GM18870 (cell line): ENCODE measurements around the gene HTRA2.
"Not testable (repeated sequence)": the region's sequence is repeated elsewhere in the genome, so short reads cannot be mapped to it uniquely, and the experiment has no call there.

ENCODE experiments used
- ATAC-seq: cut with Tn5 transposase; IDR thresholded peaks from one replicate; pipeline ENCODE4 v1.9.1; 2021; ENCODE audit warnings: moderate library complexity; ENCODE audit not compliant: unreplicated experiment

The HTRA2 gene

DNA sequence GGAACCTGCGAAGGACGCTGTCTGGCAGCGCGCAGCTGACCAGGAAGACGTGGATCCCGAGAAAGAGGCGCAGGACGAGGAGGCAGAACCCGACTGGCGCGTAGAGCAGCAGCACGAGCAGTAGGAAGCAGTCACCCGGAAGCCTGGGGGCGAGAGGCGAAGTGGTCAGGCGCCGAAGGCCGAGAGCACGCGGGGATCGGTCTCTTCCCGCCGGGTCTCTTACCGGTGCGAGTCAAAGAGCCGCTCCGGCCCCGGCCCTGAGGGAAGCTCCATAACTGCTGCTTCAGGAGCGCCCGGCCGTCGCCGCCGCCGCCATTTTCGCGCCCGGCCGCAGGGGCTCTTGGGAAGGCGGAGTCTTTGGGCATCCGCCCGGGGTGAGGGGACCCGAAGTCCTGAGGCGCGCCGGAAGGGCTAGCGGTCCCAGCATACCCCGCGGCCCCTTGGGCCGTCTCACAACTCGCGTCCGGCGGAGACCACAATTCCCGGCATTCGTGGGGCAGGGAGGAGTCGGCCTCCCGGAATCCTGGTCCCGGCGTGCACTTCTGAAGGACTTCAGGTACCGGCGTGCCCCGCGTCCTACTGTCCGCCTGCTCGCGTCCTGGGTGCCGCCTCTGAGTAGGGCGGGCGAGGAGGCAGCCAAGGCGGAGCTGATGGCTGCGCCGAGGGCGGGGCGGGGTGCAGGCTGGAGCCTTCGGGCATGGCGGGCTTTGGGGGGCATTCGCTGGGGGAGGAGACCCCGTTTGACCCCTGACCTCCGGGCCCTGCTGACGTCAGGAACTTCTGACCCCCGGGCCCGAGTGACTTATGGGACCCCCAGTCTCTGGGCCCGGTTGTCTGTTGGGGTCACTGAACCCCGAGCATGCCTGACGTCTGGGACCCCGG, at the start of gene HTRA2, which contains the start of gene AUP1:
Gene HTRA2, plus strand, starts transcription at position 577 of the 882 bp plus-strand sequence. Its CDS starts 74 bp downstream, at position 651.
Gene AUP1, minus strand, starts transcription at position 350 of the 882 bp plus-strand sequence. Its CDS starts 77 bp downstream, at position 273.
- ATAC-seq, result peak; percentile 76

DNA sequence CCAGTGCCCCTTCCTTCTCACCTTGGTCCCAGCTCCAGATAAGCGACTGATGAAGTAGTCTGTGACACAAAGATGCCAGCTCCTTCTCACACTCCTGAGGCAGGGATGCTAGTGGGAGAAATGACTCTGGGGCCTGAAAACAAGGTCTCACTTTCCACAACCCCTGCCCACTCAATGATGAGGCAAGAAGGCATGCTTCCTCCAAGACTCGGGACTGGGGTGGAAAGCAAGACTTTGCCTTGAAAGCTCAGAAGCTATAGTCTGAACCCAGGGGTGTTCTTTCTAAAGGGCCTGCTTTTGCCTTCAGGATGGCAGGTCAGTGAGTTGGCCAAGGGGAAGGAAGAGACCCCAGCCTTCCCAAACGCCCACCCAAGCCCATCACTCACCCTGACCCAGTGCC, 48.3 kb upstream of the HTRA2 start:
- no peak for ATAC-seq

DNA sequence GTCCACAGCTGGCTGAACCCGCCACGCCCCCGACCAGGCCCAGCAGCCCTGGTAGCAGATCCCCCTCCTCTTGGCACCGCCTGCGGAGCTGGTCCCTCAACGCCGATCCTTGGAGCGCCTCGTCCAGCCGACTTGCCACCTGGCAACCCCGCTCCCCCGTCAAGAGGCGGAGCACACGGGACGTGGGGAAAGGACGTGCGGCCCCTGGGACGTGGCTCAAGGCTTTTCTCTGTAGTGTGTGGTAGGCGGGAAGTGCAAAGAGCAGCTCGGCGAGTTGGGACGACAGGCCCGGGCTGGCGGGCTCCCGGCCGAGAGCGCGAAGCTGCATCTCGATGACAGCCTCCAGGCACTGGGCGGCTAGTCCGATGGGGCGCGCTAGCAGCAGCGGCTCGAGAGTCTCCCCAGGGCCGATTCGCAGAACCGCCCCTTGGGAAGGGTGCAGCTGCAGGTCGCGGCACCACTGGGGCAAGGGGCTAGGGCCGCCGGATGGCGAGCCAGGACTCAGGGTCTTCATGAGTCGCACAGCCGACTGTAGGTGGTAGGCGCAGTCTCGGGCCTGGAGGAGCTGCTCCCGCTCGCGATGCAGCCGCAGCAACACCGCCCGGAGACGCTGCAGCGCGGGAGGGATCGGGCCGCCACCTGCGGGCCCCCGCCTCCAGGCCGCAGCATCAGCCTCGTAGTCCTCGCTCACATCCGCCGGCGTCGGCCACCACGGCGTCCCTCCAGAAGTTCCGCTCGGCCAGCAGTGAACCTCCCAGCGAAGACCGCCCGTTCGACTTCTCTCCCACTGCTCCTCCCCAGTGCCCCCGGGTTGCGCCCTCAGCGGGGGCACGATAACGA, 47.6 kb upstream of the HTRA2 start:
- ATAC-seq, result peak; percentile 33

DNA sequence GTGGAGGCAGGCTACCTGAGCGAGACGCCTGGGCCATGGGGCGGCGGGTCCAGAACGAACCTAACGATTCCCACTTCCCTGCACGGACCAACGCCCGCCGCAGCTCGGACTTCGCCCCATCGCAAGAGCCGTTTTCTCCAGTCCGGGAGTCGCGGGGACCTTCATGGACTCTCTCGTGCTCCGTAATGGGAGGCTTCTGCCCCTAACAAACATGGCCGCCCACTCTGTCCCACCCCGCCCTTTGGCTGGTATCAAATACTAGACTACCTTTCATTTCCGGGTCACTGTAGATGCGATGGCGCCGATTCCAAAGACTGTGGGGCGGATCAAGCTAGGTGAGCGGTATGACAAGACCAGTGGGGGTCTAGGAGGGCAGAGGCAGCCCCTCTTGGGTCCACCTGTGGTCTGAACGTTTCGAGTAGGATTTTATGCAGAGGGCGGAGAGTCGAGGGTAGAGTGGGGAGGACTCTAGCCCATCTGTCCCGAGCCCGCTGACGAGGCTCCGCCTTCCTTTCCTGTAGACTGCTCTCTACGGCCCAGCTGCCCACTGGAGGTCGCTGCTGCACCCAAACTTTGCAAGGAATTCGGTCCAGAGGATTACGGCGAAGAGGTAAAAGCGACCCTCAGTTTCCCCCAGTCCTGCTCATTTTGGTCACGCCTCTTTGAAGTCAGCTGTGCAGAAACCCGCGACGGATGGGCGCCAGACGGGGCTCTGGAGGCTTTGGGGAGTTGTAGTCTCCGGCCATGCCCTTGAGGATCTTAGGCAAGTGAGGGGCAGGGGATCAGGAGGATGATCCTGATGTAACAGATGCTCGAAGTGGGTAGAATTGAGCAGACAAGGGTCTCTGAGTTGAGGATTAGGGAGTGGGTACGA, 46.7 kb upstream of the HTRA2 start, which contains the start of the genes CCDC142 and TTC31:
Gene CCDC142, minus strand, starts transcription at position 198 of the 874 bp plus-strand sequence. Its CDS starts 161 bp downstream, at position 37.
Gene TTC31, plus strand, starts transcription at position 281 of the 874 bp plus-strand sequence. Its CDS starts 15 bp downstream, at position 296.
- ATAC-seq, result peak; percentile 91

DNA sequence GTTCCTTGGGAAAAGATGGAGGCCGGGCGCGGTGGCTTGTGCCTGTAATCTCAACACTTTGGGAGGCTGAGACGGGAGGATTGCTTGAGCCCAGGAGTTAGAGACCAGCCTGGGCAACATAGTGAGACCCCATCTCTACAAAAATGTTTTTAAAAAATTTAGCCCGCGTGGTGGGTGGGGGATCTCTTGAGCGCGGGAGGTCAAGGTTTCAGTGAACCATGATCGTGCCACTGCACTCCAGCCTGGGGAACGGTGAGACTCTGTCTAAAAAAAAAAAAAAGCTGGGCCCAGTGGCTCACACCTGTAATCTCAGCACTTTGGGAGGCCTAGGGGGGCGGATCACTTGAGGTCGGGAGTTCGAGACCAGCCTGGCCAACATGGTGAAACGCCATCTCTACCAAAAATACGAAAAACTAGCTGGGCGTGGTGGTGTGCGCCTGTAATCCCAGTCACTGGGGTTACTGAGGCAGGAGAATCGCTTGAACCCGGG, 46.0 kb upstream of the HTRA2 start:
- ATAC-seq, result not testable (repeated sequence)

DNA sequence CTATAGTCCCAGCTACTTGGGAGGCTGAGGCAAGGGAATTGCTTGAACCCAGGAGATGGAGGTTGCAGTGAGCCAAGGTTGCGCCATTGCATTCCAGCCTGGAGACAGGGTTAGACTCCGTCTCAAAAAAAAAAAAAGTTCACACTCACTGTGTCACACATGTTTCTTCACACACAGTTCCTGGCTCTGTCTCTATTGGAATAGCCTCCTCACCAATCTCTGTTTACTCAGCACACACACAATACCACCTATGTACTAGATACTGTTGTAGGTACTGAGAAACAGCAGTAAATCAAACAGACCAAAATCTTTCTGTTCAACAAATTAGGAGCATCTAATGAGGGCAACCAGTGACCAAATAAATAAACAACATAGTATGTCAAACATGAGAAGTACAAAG, 43.6 kb upstream of the HTRA2 start:
- ATAC-seq, result no peak

DNA sequence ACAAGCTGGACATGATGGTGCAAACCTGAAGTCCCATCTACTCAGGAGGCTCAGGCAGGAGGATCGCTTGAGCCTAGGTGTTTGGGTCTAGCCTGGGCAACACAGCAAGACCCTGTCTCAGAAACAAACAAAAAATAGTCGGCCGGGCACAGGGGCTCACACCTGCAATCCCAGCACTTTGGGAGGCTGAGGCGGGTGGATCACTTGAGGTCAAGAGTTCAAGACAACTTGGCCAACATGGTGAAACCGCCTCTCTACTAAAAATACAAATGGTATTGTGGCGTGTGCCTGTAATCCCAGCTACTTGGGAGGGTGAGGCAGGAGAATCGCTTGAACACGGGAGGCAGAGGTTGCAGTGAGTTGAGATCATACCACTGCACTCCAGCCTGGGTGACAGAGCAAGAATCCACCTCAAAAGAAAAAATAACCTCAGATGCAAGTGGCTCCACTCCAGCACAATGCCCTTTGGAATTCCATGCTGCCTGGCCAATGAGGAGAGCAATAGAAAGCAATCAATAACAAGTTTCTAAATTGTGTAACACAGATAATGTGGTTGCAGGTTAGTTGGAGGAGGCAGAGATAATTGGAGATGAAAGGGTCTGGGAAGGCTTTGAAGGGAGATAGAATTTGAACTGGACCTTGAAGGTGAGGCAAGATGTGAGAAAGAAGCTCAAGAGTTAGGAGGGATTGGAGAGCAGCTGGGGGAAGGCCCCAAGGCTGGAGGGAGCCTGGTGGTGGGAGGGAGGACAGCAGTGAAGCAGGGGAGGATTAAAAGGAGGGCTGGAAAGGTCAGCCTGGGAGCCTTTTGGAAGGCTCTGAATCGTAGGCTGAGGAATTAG, 40.9 kb upstream of the HTRA2 start:
- no peak for ATAC-seq

DNA sequence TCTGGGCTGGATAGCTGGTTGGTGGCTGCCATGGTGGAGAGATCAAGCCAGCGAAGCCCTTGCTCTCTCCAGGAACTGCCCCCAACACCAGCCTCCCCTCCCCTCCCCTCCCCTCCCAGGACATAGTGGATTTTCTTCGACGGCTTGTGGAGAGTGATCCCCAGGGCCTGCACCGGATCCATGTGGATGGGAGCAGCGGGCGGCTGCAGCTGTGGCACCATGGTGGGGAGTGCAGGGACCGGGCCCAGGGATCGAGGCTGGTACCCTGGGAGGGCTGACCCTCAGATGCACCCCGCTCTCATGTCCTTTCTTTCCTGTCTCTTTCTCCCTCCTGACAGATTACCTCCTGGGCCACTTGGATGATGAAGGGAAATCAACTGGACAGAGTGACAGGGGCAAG, 39.8 kb upstream of the HTRA2 start:
- ATAC-seq, result no peak

DNA sequence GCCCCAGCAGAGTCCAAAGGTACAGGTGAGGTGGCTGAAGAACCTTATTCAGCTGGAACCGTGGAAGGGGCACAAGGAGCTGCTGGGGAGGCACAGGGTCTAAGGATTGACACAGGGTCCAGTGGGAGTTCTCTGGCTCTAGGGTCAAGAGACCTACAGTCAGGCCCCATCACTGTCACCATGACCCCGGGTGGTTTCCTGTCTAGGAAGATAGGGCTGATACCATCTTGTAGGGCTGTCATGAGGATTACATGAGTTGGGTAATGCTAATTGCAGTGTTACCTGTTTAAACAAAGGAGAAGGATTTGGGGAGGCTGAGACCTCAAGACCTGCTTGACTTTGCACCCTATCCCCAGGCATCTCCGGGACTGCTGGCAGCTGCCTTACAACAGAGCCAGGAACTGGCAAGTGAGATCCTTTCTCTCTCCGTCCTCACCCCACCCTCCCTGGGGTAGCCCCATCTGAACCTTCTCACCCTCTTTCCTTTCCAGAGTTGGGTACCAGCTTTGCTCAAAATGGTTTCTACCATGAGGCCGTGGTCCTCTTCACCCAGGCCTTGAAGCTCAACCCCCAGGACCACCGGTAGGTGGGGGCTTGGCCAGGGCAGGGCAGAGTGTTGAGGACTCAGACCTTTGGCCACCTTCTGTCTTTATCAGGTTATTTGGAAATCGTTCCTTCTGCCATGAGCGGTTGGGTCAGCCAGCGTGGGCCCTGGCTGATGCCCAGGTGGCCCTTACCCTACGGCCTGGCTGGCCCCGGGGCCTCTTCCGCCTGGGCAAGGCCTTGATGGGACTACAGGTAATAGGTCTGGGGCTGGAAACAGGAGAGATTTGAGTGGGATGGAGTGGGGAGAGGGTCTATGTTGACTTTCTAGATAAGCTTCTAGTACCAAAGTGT, 37.8 kb upstream of the HTRA2 start:
- ATAC-seq, result no peak

DNA sequence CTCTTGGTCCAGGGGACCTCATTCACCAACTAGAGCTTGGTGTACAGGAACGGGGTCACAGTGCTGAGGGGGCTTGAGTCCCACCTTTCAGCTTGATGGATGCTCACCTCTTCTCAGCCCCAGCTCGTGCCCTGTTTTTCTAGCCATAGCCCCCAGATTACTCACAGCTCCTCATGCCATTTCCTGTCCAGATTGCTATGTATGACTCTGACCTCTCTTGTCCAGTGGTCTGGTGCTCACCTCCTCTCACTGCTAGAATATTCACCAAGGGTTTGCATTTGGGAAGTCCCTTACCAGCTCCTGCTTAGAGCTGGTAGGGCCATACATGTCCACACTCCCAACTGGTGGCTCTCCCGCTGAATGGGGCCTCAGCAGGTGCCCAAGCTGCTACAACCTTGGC, 36.2 kb upstream of the HTRA2 start:
- ATAC-seq, result no peak

DNA sequence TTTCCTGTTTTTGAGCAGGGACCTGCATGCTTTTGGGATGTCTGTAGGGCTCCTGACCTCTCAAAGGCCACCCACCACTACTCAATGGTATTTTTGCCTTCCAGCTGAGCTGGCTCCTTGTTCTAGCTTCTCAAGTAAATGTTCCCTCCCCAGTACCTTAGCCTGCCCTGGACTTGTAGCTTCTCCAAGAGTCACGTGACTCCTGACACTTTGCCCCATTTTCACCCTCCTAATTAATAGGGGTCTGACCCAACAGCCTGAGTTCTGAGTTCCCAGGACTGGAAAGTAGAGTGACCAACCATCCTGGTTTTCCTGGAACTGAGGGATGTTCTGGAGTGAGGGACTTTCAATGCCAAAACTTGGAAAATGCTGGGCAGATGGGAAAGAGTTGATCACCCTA, 34.3 kb upstream of the HTRA2 start:
- no peak for ATAC-seq

DNA sequence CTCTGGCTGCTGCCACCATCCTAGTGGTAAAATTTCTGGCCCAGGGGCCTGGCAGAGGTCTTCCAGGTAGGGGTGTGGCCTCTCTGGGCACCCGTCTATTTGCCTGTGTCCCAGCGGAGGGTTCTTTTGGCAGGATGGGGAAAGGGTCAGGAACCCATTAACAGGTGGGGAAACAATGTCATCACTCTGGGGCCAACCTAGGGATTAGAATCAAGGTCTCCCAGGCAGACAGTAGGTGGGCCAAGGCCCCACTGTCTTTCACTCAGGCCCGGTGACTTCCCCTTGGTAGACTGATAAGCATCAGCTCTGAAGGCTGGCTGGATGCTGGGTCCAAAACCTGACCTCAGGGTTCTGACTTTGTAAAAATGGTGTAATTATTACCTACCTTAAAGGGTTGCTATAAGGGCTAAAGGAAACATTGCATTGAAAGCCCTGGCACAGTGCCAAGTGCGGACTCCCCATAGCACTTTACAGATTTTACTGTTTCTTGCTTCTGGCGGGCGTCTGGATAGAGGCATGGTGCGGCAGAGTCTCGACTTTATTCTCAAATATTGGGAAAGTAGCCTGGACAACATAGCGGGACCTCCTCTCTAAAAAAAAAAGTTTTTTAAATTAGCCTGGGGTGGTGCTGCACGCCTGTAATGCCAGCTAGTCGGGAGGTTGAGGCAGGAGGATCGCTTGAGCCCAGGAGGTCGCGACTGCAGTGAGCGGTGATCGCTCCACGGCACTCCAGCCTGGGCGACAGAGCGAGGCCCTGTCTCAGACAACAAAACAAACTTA, 32.5 kb upstream of the HTRA2 start:
- no peak for ATAC-seq

DNA sequence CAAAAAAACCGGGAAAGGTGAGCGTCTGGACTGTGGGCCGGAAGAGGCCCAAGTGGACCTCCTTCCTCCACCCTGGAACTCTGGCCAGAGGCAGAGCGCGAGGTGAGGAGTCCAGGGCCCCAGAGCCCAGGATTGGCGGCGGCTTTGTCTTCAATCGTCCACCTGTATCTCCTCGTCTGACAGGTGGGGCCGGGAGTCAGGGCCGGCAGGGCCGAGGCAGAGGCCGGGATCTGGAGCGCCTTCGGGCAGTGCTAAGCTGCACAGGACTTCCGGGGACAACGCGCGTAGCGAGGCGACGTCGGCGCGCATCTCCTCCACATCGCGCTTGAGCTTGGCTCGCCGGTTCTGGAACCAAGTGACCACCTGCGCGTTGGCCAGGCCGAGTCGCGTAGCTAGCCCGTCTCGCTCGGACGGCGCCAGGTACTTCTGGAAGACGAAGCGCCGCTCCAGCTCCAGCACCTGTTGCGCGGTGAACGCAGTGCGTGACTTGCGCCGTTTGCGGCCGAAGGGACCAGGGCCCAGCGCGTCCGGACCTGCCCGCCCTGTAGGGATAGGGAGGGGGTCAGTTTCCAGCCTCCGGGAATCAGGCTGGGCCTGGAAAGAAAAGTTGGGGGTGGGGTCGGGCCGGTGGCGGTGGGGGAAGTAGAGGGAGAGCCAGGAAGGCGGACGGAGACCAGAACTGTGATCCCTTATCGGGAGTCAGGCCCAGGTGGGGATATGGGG, 31.8 kb upstream of the HTRA2 start:
- no peak for ATAC-seq

DNA sequence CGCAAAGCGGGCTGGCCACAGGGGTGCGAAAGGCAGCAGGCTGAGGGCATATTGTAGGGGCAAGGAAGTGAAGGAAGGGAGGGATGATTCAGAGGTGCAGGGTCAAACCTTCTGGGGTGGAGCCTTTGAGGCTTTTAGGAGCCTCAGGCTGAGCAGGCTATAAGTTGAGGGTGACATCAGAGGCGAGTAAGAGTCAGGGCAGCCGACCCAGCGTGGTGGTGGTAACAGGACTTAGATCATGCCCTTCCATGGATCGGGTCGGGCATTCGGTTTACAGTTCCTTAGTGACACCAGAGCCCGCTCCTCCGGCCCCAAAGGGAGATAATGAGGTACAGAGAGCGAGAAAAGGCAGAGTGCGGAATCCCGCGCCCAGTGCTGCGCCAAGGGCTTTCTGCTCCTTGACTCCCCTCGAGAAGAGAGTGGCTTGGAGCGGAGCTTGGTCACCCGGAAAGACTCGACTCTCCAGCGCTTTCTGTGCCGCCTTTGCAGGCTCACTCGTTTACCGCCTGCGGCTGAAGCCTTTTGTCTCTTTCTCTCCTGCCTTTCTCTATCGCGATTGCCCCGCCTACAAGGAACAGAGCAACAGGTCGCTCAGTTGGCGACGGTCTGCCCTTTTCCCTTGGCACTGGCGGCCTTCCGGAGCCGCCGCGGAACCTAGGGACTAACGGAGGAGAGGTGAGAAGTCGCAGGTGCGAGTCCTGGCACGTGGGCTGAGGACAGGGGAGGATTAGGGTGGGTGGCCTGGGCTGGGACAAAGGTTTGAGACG, 31.1 kb upstream of the HTRA2 start:
- no peak for ATAC-seq

DNA sequence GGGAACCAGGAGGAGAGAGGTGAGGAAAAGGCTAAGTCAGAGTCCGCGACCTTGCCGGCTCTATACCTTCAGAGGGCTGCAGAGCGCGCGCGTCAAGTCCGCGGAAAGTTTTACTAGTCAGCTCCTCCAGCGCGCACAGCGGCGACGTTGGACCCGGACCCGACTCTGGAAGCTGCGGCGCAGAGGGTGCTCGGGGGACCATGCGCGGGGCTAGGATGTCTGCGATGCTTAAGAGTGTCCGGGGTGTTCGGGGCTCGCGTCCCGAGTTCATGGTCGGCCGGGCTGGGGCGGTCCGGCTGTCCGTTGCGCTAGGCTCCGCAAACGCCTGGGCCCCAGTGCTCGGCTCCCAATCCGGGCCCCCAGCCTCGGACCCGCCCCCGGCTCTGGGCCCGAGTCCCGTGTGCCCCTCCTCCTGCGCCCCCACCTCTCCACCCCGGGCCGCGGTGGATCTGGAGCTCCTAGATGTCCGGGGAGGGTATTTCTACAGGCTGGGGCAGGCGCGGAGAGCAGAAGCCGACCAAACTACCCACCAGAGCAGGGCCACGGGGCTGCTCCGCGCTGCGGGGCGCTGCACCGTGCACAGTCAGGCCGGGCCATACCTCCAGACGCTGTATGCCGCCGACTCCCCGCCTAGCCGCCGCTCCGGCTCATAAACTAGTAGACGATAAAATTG, 30.3 kb upstream of the HTRA2 start, which contains the start of gene LBX2:
Gene LBX2, minus strand, starts transcription at position 337 of the 673 bp plus-strand sequence. Its CDS starts 66 bp downstream, at position 271.
- no peak for ATAC-seq
